Osteoblast (primary cell): ENCODE measurements around the gene CCDC110. TPM values are rescaled to one million over a fixed set of nuclear protein-coding genes. Genes with fewer than 3 reads are reported as not detected.

ENCODE experiments used
- DNase-seq: peaks from one replicate; pipeline ENCODE4 v3.0.0; 2011; ENCODE audit warnings: low spot score, mixed read lengths; ENCODE audit not compliant: insufficient read length; ENCODE audit errors: missing footprints
- H2AFZ ChIP-seq: 2 replicates; pipeline ENCODE4 v1.6.0; 2011; ENCODE audit warnings: mild to moderate bottlenecking, low read length
- H3K27ac ChIP-seq: 2 replicates; pipeline ENCODE4 v1.5.1; 2011; ENCODE audit warnings: mild to moderate bottlenecking, low read depth, low read length, moderate library complexity
- H3K27me3 ChIP-seq: 2 replicates; pipeline ENCODE4 v1.6.0; 2012; ENCODE audit warnings: mild to moderate bottlenecking, control low read depth, inconsistent platforms, low read length, moderate library complexity; ENCODE audit not compliant: insufficient read depth
- H3K36me3 ChIP-seq: 2 replicates; pipeline ENCODE4 v1.5.1; 2011; ENCODE audit warnings: mild to moderate bottlenecking, low read length, control low read depth, moderate library complexity; ENCODE audit not compliant: insufficient read depth
- H3K4me1 ChIP-seq: 2 replicates; pipeline ENCODE4 v1.5.1; 2011; ENCODE audit warnings: mild to moderate bottlenecking, low read length, control low read depth, moderate library complexity; ENCODE audit not compliant: insufficient read depth
- H3K4me2 ChIP-seq: 2 replicates; pipeline ENCODE4 v1.6.0; 2011; ENCODE audit warnings: mild to moderate bottlenecking, low read length; ENCODE audit not compliant: insufficient read depth
- H3K4me3 ChIP-seq: fragments of 200-600 bp; sonication (generic); 3 replicates; pipeline ENCODE4 v1.5.1; 2012; ENCODE audit warnings: mild to moderate bottlenecking, low read length, inconsistent platforms; ENCODE audit not compliant: insufficient read depth
- H3K79me2 ChIP-seq: 2 replicates; pipeline ENCODE4 v1.6.0; 2012; ENCODE audit warnings: mild to moderate bottlenecking, low read length, control low read depth, inconsistent platforms; ENCODE audit not compliant: insufficient read depth
- H3K9me3 ChIP-seq: 2 replicates; pipeline ENCODE4 v1.5.1; 2011; ENCODE audit warnings: low read depth, low read length, control low read depth
- H4K20me1 ChIP-seq: 2 replicates; pipeline ENCODE4 v1.6.0; 2012; ENCODE audit warnings: mild to moderate bottlenecking, low read length, control low read depth; ENCODE audit not compliant: insufficient read depth
- CTCF ChIP-seq: IDR thresholded peaks from 2 replicates; pipeline ENCODE4 v1.5.1; 2011; ENCODE audit warnings: mild to moderate bottlenecking, low read depth, low read length, moderate library complexity; ENCODE audit errors: extremely low read depth
- total RNA-seq: library from RNA; depleted of rRNA; stranded (reverse); fragments of >200 nt; gene quantifications from 2 replicates; pipeline ENCODE4 v1.2.3, GENCODE V29; 2012

Gene CCDC110
- total RNA-seq, 1 donor: 2.2 TPM

GRCh38 chr4:185464183-185464582, 7.3 kb downstream of the CCDC110 start:
- DNase-seq: no peak
- no peak overlapping the region for H3K4me2 ChIP-seq
- H3K36me3 ChIP-seq: no peaks in the 10 kb centered on the region
- no peak for TF ChIP-seq CTCF
- no peak overlapping the region for H3K27ac ChIP-seq
- H2AFZ ChIP-seq: no peak overlapping the region
- H3K27me3 ChIP-seq: peaks cover 4% of the 10 kb centered on the region
- peaks cover 21% of the 10 kb centered on the region for H3K4me1 ChIP-seq
- no peaks in the 10 kb centered on the region for H3K79me2 ChIP-seq
- H4K20me1 ChIP-seq: no peaks in the 10 kb centered on the region
- no peak overlapping the region for H3K4me3 ChIP-seq
- no peaks in the 10 kb centered on the region for H3K9me3 ChIP-seq

- Histone ChIP-seq H2AFZ (no peak overlapping the region), H4K20me1 (no peaks in the 10 kb centered on the region), H3K9me3 (no peaks in the 10 kb centered on the region), H3K79me2 (no peaks in the 10 kb centered on the region), H3K27me3 (no peaks in the 10 kb centered on the region), H3K4me3 (no peak overlapping the region), H3K27ac (no peak overlapping the region), H3K4me1 (peaks cover 21% of the 10 kb centered on the region), H3K36me3 (no peaks in the 10 kb centered on the region), H3K4me2 (no peak overlapping the region)
- no peak for TF ChIP-seq CTCF
- DNase-seq: no peak
Measured at GRCh38 chr4:185463541-185463940, 8.0 kb downstream of the CCDC110 start.

- H3K27me3 ChIP-seq: no peaks in the 10 kb centered on the region
- TF ChIP-seq CTCF: no peak
- no peak overlapping the region for H3K4me3 ChIP-seq
- peaks cover 11% of the 10 kb centered on the region for H3K4me1 ChIP-seq
- no peak overlapping the region for H3K4me2 ChIP-seq
- no peaks in the 10 kb centered on the region for H4K20me1 ChIP-seq
- H2AFZ ChIP-seq: no peak overlapping the region
- H3K79me2 ChIP-seq: no peaks in the 10 kb centered on the region
- no peak overlapping the region for H3K27ac ChIP-seq
- H3K36me3 ChIP-seq: no peaks in the 10 kb centered on the region
- no peak for DNase-seq
- no peaks in the 10 kb centered on the region for H3K9me3 ChIP-seq
Measured at GRCh38 chr4:185461565-185461964, 10.0 kb downstream of the CCDC110 start.

- no peaks in the 10 kb centered on the region for H3K36me3 ChIP-seq
- no peaks in the 10 kb centered on the region for H4K20me1 ChIP-seq
- no peak overlapping the region for H3K4me2 ChIP-seq
- H3K27me3 ChIP-seq: no peaks in the 10 kb centered on the region
- H3K9me3 ChIP-seq: no peaks in the 10 kb centered on the region
- H3K27ac ChIP-seq: no peak overlapping the region
- no peak for TF ChIP-seq CTCF
- H2AFZ ChIP-seq: no peak overlapping the region
- H3K4me3 ChIP-seq: no peak overlapping the region
- H3K79me2 ChIP-seq: no peaks in the 10 kb centered on the region
- H3K4me1 ChIP-seq: no peaks in the 10 kb centered on the region
- DNase-seq: no peak
Measured at GRCh38 chr4:185457136-185457535, 14.4 kb downstream of the CCDC110 start.
